ENCODE data around the gene RNASE4. TPM values are rescaled to one million over a fixed set of nuclear protein-coding genes. Genes with fewer than 3 reads are reported as not detected.

The RNASE4 gene
- total RNA-seq, 1 experiment from 2014 or later = 8.8 TPM

GRCh38 chr14:20706657-20707355, 22.4 kb downstream of the RNASE4 start:
- Histone ChIP-seq H3K9me3 (peaks cover 13% of the 10 kb centered on the region; the same call in 1 of the 2 replicates), H3K36me3 (ENCODE audit: control insufficient read depth, insufficient read depth, low read length) (no peaks in the 10 kb centered on the region), H3K27me3 (replicated peaks; ENCODE audit: control insufficient read depth, insufficient read depth, low read length) (no peaks in the 10 kb centered on the region), H3K4me3 (ENCODE audit: low read depth, low read length) (no peak overlapping the region), H3K4me1 (peaks cover 13% of the 10 kb centered on the region)
- Mint-ChIP-seq H3K27me3 (ENCODE audit: insufficient read depth, unreplicated experiment) (no peaks in the 10 kb centered on the region), H3K4me3 (ENCODE audit: unreplicated experiment) (peak overlapping the region; percentile 4), H3K27ac (ENCODE audit: unreplicated experiment) (peak overlapping the region; percentile 8), H3K4me1 (ENCODE audit: low read depth, unreplicated experiment) (no peaks in the 10 kb centered on the region), H3K36me3 (ENCODE audit: insufficient read depth, unreplicated experiment) (peaks cover 5% of the 10 kb centered on the region), H3K9me3 (ENCODE audit: unreplicated experiment) (no peaks in the 10 kb centered on the region)
- DNase-seq = no peak
- intact Hi-C loops (cut with micrococcal nuclease; ENCODE audit: unreplicated experiment) = loop anchor here (2.0 kb wide), 1 partner anchor 14 kb away; no protein-coding TSS in a partner anchor
- TF ChIP-seq CTCF (IDR thresholded peaks at IDR 0.05; ENCODE audit: insufficient read depth in 1 of 2, low read depth in 1 of 2, low read length in 1 of 2, severe bottlenecking in 1 of 2, unreplicated experiment in 1 of 2) = no peak
- ChIA-PET POLR2A (no interaction called here), CTCF (interaction anchor here (0.7 kb wide), 1 partner anchor 12 kb away, joined by 3 read pairs; no protein-coding TSS in a partner anchor)
- no TSS peak for BruUV-seq (replicated peaks)

GRCh38 chr14:20707622-20708021, 23.3 kb downstream of the RNASE4 start:
- CTCF ChIA-PET = no interaction called here
- peaks cover 5% of the 10 kb centered on the region for H3K36me3 Mint-ChIP-seq (ENCODE audit: insufficient read depth, unreplicated experiment)
- peak overlapping the region; percentile 4 for H3K4me3 Mint-ChIP-seq (ENCODE audit: unreplicated experiment)
- no peak for TF ChIP-seq CTCF (IDR thresholded peaks at IDR 0.05; ENCODE audit: insufficient read depth in 1 of 2, low read depth in 1 of 2, low read length in 1 of 2, severe bottlenecking in 1 of 2, unreplicated experiment in 1 of 2)
- H3K9me3 Mint-ChIP-seq (ENCODE audit: unreplicated experiment) = no peaks in the 10 kb centered on the region
- no peaks in the 10 kb centered on the region for H3K27me3 Mint-ChIP-seq (ENCODE audit: insufficient read depth, unreplicated experiment)
- POLR2A ChIA-PET = no interaction called here
- no peak overlapping the region for H3K4me3 ChIP-seq (ENCODE audit: low read depth, low read length)
- H3K27me3 ChIP-seq (replicated peaks; ENCODE audit: control insufficient read depth, insufficient read depth, low read length) = no peaks in the 10 kb centered on the region
- peak; percentile 56 to 71 for DNase-seq
- no TSS peak for BruUV-seq (replicated peaks)
- H3K4me1 ChIP-seq = peaks cover 13% of the 10 kb centered on the region
- peak overlapping the region; percentile 8 for H3K27ac Mint-ChIP-seq (ENCODE audit: unreplicated experiment)
- H3K4me1 Mint-ChIP-seq (ENCODE audit: low read depth, unreplicated experiment) = no peaks in the 10 kb centered on the region
- intact Hi-C loops (cut with micrococcal nuclease; ENCODE audit: unreplicated experiment) = loop anchor here (2.0 kb wide), 1 partner anchor 13 kb away; no protein-coding TSS in a partner anchor
- H3K9me3 ChIP-seq = peaks cover 13% of the 10 kb centered on the region; the same call in 1 of the 2 replicates
- H3K36me3 ChIP-seq (ENCODE audit: control insufficient read depth, insufficient read depth, low read length) = no peaks in the 10 kb centered on the region

GRCh38 chr14:20711261-20711660, 26.9 kb downstream of the RNASE4 start:
- Histone ChIP-seq H3K36me3 (ENCODE audit: control insufficient read depth, insufficient read depth, low read length) (no peaks in the 10 kb centered on the region), H3K4me3 (ENCODE audit: low read depth, low read length) (no peak overlapping the region), H3K27me3 (replicated peaks; ENCODE audit: control insufficient read depth, insufficient read depth, low read length) (no peaks in the 10 kb centered on the region), H3K9me3 (peaks cover 13% of the 10 kb centered on the region; the same call in 1 of the 2 replicates), H3K4me1 (peaks cover 13% of the 10 kb centered on the region)
- peaks cover 11% of the 10 kb centered on the region for H3K9me3 Mint-ChIP-seq (ENCODE audit: unreplicated experiment)
- H3K27ac Mint-ChIP-seq (ENCODE audit: unreplicated experiment) = no peak overlapping the region
- peaks cover 5% of the 10 kb centered on the region for H3K36me3 Mint-ChIP-seq (ENCODE audit: insufficient read depth, unreplicated experiment)
- BruUV-seq (replicated peaks) = no TSS peak
- CTCF ChIA-PET = no interaction called here
- intact Hi-C loops (cut with micrococcal nuclease; ENCODE audit: unreplicated experiment) = no loop called here
- TF ChIP-seq CTCF (IDR thresholded peaks at IDR 0.05; ENCODE audit: insufficient read depth in 1 of 2, low read depth in 1 of 2, low read length in 1 of 2, severe bottlenecking in 1 of 2, unreplicated experiment in 1 of 2) = no peak
- DNase-seq = no peak
- H3K4me3 Mint-ChIP-seq (ENCODE audit: unreplicated experiment) = no peak overlapping the region
- no peaks in the 10 kb centered on the region for H3K27me3 Mint-ChIP-seq (ENCODE audit: insufficient read depth, unreplicated experiment)
- POLR2A ChIA-PET = no interaction called here
- H3K4me1 Mint-ChIP-seq (ENCODE audit: low read depth, unreplicated experiment) = no peaks in the 10 kb centered on the region

Data from Caco-2 (cell line).